HG03064 (cell line): ENCODE results near the gene NCKAP1.

Experiments used
- ATAC-seq: cut with Tn5 transposase; IDR thresholded peaks from one replicate; pipeline ENCODE4 v1.9.1; 2021; ENCODE audit warnings: low read depth; ENCODE audit not compliant: unreplicated experiment

The NCKAP1 gene

GRCh38 chr2:182951948-182952663, 86.2 kb downstream of the NCKAP1 start:
- peak; percentile 81 for ATAC-seq

GRCh38 chr2:182950546-182950945, 87.7 kb downstream of the NCKAP1 start:
- ATAC-seq, result no peak

- ATAC-seq, result no peak
Observed at GRCh38 chr2:182949572-182950189, 88.6 kb downstream of the NCKAP1 start.

GRCh38 chr2:182949052-182949451, 89.2 kb downstream of the NCKAP1 start:
- no peak for ATAC-seq

GRCh38 chr2:182946958-182947369, 91.3 kb downstream of the NCKAP1 start:
- no peak for ATAC-seq

GRCh38 chr2:182943339-182943738, 94.9 kb downstream of the NCKAP1 start:
- no peak for ATAC-seq

GRCh38 chr2:182942756-182943155, 95.5 kb downstream of the NCKAP1 start:
- no peak for ATAC-seq

- ATAC-seq, result no peak
Observed at GRCh38 chr2:182941919-182942318, 96.3 kb downstream of the NCKAP1 start.

GRCh38 chr2:182941121-182941722, 97.0 kb downstream of the NCKAP1 start:
- ATAC-seq, result no peak

- ATAC-seq, result no peak
Observed at GRCh38 chr2:182937870-182938269, 100.4 kb downstream of the NCKAP1 start.

- peak; percentile 82 for ATAC-seq
Observed at GRCh38 chr2:182933629-182934028, 104.6 kb downstream of the NCKAP1 start.

- ATAC-seq, result no peak
Observed at GRCh38 chr2:182929972-182930371, 108.3 kb downstream of the NCKAP1 start.

- no peak for ATAC-seq
Observed at GRCh38 chr2:182924306-182924705, 114.0 kb downstream of the NCKAP1 start.

- peak; percentile 37 for ATAC-seq
Observed at GRCh38 chr2:182921234-182921633, 117.0 kb downstream of the NCKAP1 start.

- peak; percentile 55 for ATAC-seq
Observed at GRCh38 chr2:182920631-182921056, 117.6 kb downstream of the NCKAP1 start.

- no peak for ATAC-seq
Observed at GRCh38 chr2:182920089-182920488, 118.2 kb downstream of the NCKAP1 start.

GRCh38 chr2:182918961-182919652, 119.2 kb downstream of the NCKAP1 start:
- no peak for ATAC-seq

- no peak for ATAC-seq
Observed at GRCh38 chr2:182917924-182918323, 120.3 kb downstream of the NCKAP1 start.

GRCh38 chr2:182916417-182916816, 121.8 kb downstream of the NCKAP1 start:
- ATAC-seq, result no peak

GRCh38 chr2:182915369-182916326, 122.6 kb downstream of the NCKAP1 start:
- ATAC-seq, result no peak
